ENCODE data around the gene PFKFB3.

Gene PFKFB3

GRCh38 chr10:6179078-6179477, 23.7 kb upstream of the PFKFB3 start:
- Mint-ChIP-seq H3K4me1 (peaks cover 33% of the 10 kb centered on the region), H3K9me3 (no peaks in the 10 kb centered on the region), H3K27me3 (ENCODE audit: low read depth) (no peaks in the 10 kb centered on the region), H3K27ac (peak overlapping the region; percentile 2 to 68 (median 56)), H3K4me3 (peak overlapping the region in 1 of 3 experiments; percentile 7), H3K36me3 (ENCODE audit: low read depth) (no peaks in the 10 kb centered on the region)
- no peak for TF ChIP-seq CTCF (IDR thresholded peaks at IDR 0.05; ENCODE audit: unreplicated experiment in 3 of 3)

- Mint-ChIP-seq H3K4me1 (peaks cover 35% of the 10 kb centered on the region), H3K27ac (no peak overlapping the region), H3K4me3 (no peak overlapping the region), H3K9me3 (no peaks in the 10 kb centered on the region), H3K27me3 (ENCODE audit: low read depth) (no peaks in the 10 kb centered on the region), H3K36me3 (ENCODE audit: low read depth) (no peaks in the 10 kb centered on the region)
- no peak for TF ChIP-seq CTCF (IDR thresholded peaks at IDR 0.05; ENCODE audit: unreplicated experiment in 3 of 3)
These were observed 22.1 kb upstream of the PFKFB3 start for GRCh38 chr10:6180480-6181110.

DNA sequence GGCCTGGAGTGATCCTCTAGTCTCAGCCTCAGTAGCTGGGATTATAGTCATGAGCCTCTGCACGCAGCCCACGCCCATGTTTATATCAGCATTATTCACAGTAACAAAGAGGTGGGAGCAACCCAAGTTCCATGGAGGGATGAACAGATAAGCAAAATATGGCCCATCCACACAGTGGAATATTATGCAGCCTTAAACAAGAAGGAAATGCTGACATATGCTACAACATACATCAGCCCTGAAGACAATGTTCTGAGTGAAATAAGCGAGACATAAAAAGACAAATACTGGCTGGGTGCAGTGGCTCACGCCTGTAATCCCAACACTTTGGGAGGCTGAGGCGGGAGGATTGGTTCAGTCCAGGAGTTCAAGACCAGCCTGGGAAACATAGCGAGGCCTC, 21.5 kb upstream of the PFKFB3 start:
- Mint-ChIP-seq H3K9me3 (no peaks in the 10 kb centered on the region), H3K36me3 (ENCODE audit: low read depth) (no peaks in the 10 kb centered on the region), H3K27ac (no peak overlapping the region), H3K4me3 (no peak overlapping the region), H3K4me1 (peaks cover 31% of the 10 kb centered on the region), H3K27me3 (ENCODE audit: low read depth) (no peaks in the 10 kb centered on the region)
- TF ChIP-seq CTCF (IDR thresholded peaks at IDR 0.05; ENCODE audit: unreplicated experiment in 3 of 3), result no peak

GRCh38 chr10:6182454-6183098, 20.2 kb upstream of the PFKFB3 start:
- Mint-ChIP-seq H3K4me1 (peaks cover 31% of the 10 kb centered on the region), H3K4me3 (no peak overlapping the region), H3K27me3 (ENCODE audit: low read depth) (no peaks in the 10 kb centered on the region), H3K36me3 (ENCODE audit: low read depth) (no peaks in the 10 kb centered on the region), H3K27ac (peak overlapping the region in 2 of 3 experiments; percentile 35 to 68), H3K9me3 (no peaks in the 10 kb centered on the region)
- no peak for TF ChIP-seq CTCF (IDR thresholded peaks at IDR 0.05; ENCODE audit: unreplicated experiment in 3 of 3)

- no peak for TF ChIP-seq CTCF (IDR thresholded peaks at IDR 0.05; ENCODE audit: unreplicated experiment in 3 of 3)
- Mint-ChIP-seq H3K27ac (no peak overlapping the region), H3K27me3 (ENCODE audit: low read depth) (no peaks in the 10 kb centered on the region), H3K4me3 (no peak overlapping the region), H3K9me3 (no peaks in the 10 kb centered on the region), H3K4me1 (peaks cover 36% of the 10 kb centered on the region), H3K36me3 (ENCODE audit: low read depth) (no peaks in the 10 kb centered on the region)
These were observed 17.6 kb upstream of the PFKFB3 start for GRCh38 chr10:6185039-6185716.
